Measurements from ENCODE around the gene GAS7.

Gene GAS7

GRCh38 chr17:9878786-9879525 is 319.4 kb downstream of the GAS7 start:
- Mint-ChIP-seq H3K4me1 (ENCODE audit: low read depth in 2 of 2) (no peaks in the 10 kb centered on the region), H3K36me3 (ENCODE audit: insufficient read depth) (no peaks in the 10 kb centered on the region), H3K4me3 (no peak overlapping the region), H3K27ac (no peak overlapping the region), H3K27me3 (peaks cover 37 to 46% of the 10 kb centered on the region in 2 donors), H3K9me3 (peaks cover 8 to 10% of the 10 kb centered on the region in 2 donors)
- no peak for DNase-seq
- no peak for ATAC-seq (replicated peaks)

- DNase-seq, result no peak
- no peak overlapping the region for H3K4me3 Mint-ChIP-seq
- H3K4me1 Mint-ChIP-seq (ENCODE audit: low read depth in 2 of 2), result no peaks in the 10 kb centered on the region
- H3K27me3 Mint-ChIP-seq, result peaks cover 42 to 52% of the 10 kb centered on the region in 2 donors
- no peaks in the 10 kb centered on the region for H3K36me3 Mint-ChIP-seq (ENCODE audit: insufficient read depth)
- peaks cover 6 to 7% of the 10 kb centered on the region in 2 donors for H3K9me3 Mint-ChIP-seq
- no peak overlapping the region for H3K27ac Mint-ChIP-seq
- ATAC-seq (replicated peaks), result no peak
These were observed 320.1 kb downstream of the GAS7 start for GRCh38 chr17:9878356-9878755.

GRCh38 chr17:9875441-9875840 is 323.0 kb downstream of the GAS7 start:
- no peaks in the 10 kb centered on the region for H3K36me3 Mint-ChIP-seq (ENCODE audit: insufficient read depth)
- no peak overlapping the region for H3K4me3 Mint-ChIP-seq
- no peaks in the 10 kb centered on the region for H3K4me1 Mint-ChIP-seq (ENCODE audit: low read depth in 2 of 2)
- no peaks in the 10 kb centered on the region for H3K9me3 Mint-ChIP-seq
- no peak overlapping the region for H3K27ac Mint-ChIP-seq
- ATAC-seq (replicated peaks) (no peak), DNase-seq (no peak)
- peaks cover 51 to 65% of the 10 kb centered on the region in 2 donors for H3K27me3 Mint-ChIP-seq

- DNase-seq (no peak), ATAC-seq (replicated peaks) (no peak)
- H3K36me3 Mint-ChIP-seq (ENCODE audit: insufficient read depth), result no peaks in the 10 kb centered on the region
- peaks cover 45 to 59% of the 10 kb centered on the region in 2 donors for H3K27me3 Mint-ChIP-seq
- no peaks in the 10 kb centered on the region for H3K9me3 Mint-ChIP-seq
- H3K4me3 Mint-ChIP-seq, result no peak overlapping the region
- H3K27ac Mint-ChIP-seq, result no peak overlapping the region
- H3K4me1 Mint-ChIP-seq (ENCODE audit: low read depth in 2 of 2), result no peaks in the 10 kb centered on the region
These were observed 323.7 kb downstream of the GAS7 start for GRCh38 chr17:9874722-9875121.

GRCh38 chr17:9872852-9873251 is 325.6 kb downstream of the GAS7 start:
- H3K27ac Mint-ChIP-seq, result no peak overlapping the region
- H3K9me3 Mint-ChIP-seq, result no peaks in the 10 kb centered on the region
- no peak for DNase-seq
- no peak for ATAC-seq (replicated peaks)
- no peaks in the 10 kb centered on the region for H3K36me3 Mint-ChIP-seq (ENCODE audit: insufficient read depth)
- no peak overlapping the region for H3K4me3 Mint-ChIP-seq
- peaks cover 51 to 62% of the 10 kb centered on the region in 2 donors for H3K27me3 Mint-ChIP-seq
- no peaks in the 10 kb centered on the region for H3K4me1 Mint-ChIP-seq (ENCODE audit: low read depth in 2 of 2)

- H3K4me1 Mint-ChIP-seq (ENCODE audit: low read depth in 2 of 2), result no peaks in the 10 kb centered on the region
- no peak for DNase-seq
- no peak overlapping the region for H3K27ac Mint-ChIP-seq
- H3K9me3 Mint-ChIP-seq, result no peaks in the 10 kb centered on the region
- ATAC-seq (replicated peaks), result no peak
- no peaks in the 10 kb centered on the region for H3K36me3 Mint-ChIP-seq (ENCODE audit: insufficient read depth)
- peaks cover 34 to 57% of the 10 kb centered on the region in 2 donors for H3K27me3 Mint-ChIP-seq
- no peak overlapping the region for H3K4me3 Mint-ChIP-seq
These were observed 329.9 kb downstream of the GAS7 start for GRCh38 chr17:9868552-9868951.

- no peak overlapping the region for H3K4me3 Mint-ChIP-seq
- H3K36me3 Mint-ChIP-seq (ENCODE audit: insufficient read depth), result no peaks in the 10 kb centered on the region
- no peak for ATAC-seq (replicated peaks)
- no peak overlapping the region for H3K27ac Mint-ChIP-seq
- H3K27me3 Mint-ChIP-seq, result peaks cover 18 to 57% of the 10 kb centered on the region in 2 donors
- H3K9me3 Mint-ChIP-seq, result peaks cover 0 to 2% of the 10 kb centered on the region in 2 donors
- no peaks in the 10 kb centered on the region for H3K4me1 Mint-ChIP-seq (ENCODE audit: low read depth in 2 of 2)
- no peak for DNase-seq
These were observed 332.8 kb downstream of the GAS7 start for GRCh38 chr17:9865586-9865985.

GRCh38 chr17:9862949-9863348 is 335.5 kb downstream of the GAS7 start:
- Mint-ChIP-seq H3K4me3 (no peak overlapping the region), H3K27me3 (peaks cover 9 to 49% of the 10 kb centered on the region in 2 donors), H3K27ac (no peak overlapping the region), H3K36me3 (ENCODE audit: insufficient read depth) (no peaks in the 10 kb centered on the region), H3K4me1 (ENCODE audit: low read depth in 2 of 2) (no peaks in the 10 kb centered on the region), H3K9me3 (peaks cover 0 to 4% of the 10 kb centered on the region in 2 donors)
- DNase-seq (no peak), ATAC-seq (replicated peaks) (no peak)

- H3K36me3 Mint-ChIP-seq (ENCODE audit: insufficient read depth), result no peaks in the 10 kb centered on the region
- no peak overlapping the region for H3K4me3 Mint-ChIP-seq
- no peak overlapping the region for H3K27ac Mint-ChIP-seq
- ATAC-seq (replicated peaks) (no peak), DNase-seq (no peak)
- no peaks in the 10 kb centered on the region for H3K4me1 Mint-ChIP-seq (ENCODE audit: low read depth in 2 of 2)
- H3K9me3 Mint-ChIP-seq, result peaks cover 0 to 4% of the 10 kb centered on the region in 2 donors
- peaks cover 13 to 45% of the 10 kb centered on the region in 2 donors for H3K27me3 Mint-ChIP-seq
These were observed 336.2 kb downstream of the GAS7 start for GRCh38 chr17:9862220-9862619.

GRCh38 chr17:9860851-9861250 is 337.6 kb downstream of the GAS7 start:
- H3K27me3 Mint-ChIP-seq, result peaks cover 16 to 45% of the 10 kb centered on the region in 2 donors
- no peak overlapping the region for H3K27ac Mint-ChIP-seq
- no peak overlapping the region for H3K4me3 Mint-ChIP-seq
- no peak for ATAC-seq (replicated peaks)
- H3K36me3 Mint-ChIP-seq (ENCODE audit: insufficient read depth), result no peaks in the 10 kb centered on the region
- DNase-seq, result no peak
- H3K4me1 Mint-ChIP-seq (ENCODE audit: low read depth in 2 of 2), result no peaks in the 10 kb centered on the region
- H3K9me3 Mint-ChIP-seq, result peaks cover 0 to 4% of the 10 kb centered on the region in 2 donors
